GM04503 (cell line): Measurements from ENCODE around the gene TMEM108.

Experiments
- DNase-seq: peaks from one replicate; pipeline ENCODE4 v3.0.0-alpha.2; 2012; ENCODE audit warnings: low read depth

TMEM108 gene

GRCh38 chr3:133117342-133117741 is 79.2 kb downstream of the TMEM108 start:
- DNase-seq, result no peak

GRCh38 chr3:133119176-133119575 is 81.0 kb downstream of the TMEM108 start:
- DNase-seq, result no peak

- no peak for DNase-seq
These were observed 83.3 kb downstream of the TMEM108 start for GRCh38 chr3:133121450-133121849.

- no peak for DNase-seq
These were observed 85.4 kb downstream of the TMEM108 start for GRCh38 chr3:133123636-133124035.

- DNase-seq, result no peak
These were observed 86.3 kb downstream of the TMEM108 start for GRCh38 chr3:133124511-133124910.

- DNase-seq, result no peak
These were observed 87.0 kb downstream of the TMEM108 start for GRCh38 chr3:133125171-133125570.

GRCh38 chr3:133125802-133126201 is 87.6 kb downstream of the TMEM108 start:
- no peak for DNase-seq

GRCh38 chr3:133127381-133127780 is 89.2 kb downstream of the TMEM108 start:
- DNase-seq, result no peak

GRCh38 chr3:133130168-133130567 is 92.0 kb downstream of the TMEM108 start:
- no peak for DNase-seq

- DNase-seq, result no peak
These were observed 97.1 kb downstream of the TMEM108 start for GRCh38 chr3:133135306-133135705.

GRCh38 chr3:133136114-133137041 is 98.2 kb downstream of the TMEM108 start:
- no peak for DNase-seq

GRCh38 chr3:133137042-133137996 is 99.1 kb downstream of the TMEM108 start:
- DNase-seq, result no peak

- DNase-seq, result no peak
These were observed 99.8 kb downstream of the TMEM108 start for GRCh38 chr3:133138017-133138416.

- no peak for DNase-seq
These were observed 113.9 kb downstream of the TMEM108 start for GRCh38 chr3:133152056-133152455.

GRCh38 chr3:133152681-133153220 is 114.6 kb downstream of the TMEM108 start:
- DNase-seq, result no peak

- DNase-seq, result no peak
These were observed 115.2 kb downstream of the TMEM108 start for GRCh38 chr3:133153382-133153781.

- DNase-seq, result no peak
These were observed 119.5 kb downstream of the TMEM108 start for GRCh38 chr3:133157716-133158115.

GRCh38 chr3:133158686-133159085 is 120.5 kb downstream of the TMEM108 start:
- DNase-seq, result no peak

GRCh38 chr3:133159498-133160475 is 121.6 kb downstream of the TMEM108 start:
- DNase-seq, result no peak

GRCh38 chr3:133161656-133162055 is 123.5 kb downstream of the TMEM108 start:
- DNase-seq, result no peak

- no peak for DNase-seq
These were observed 124.1 kb downstream of the TMEM108 start for GRCh38 chr3:133162265-133162664.
